NCI-H524 treated with DMSO at 0.1 percent for 48 hours (cell line): ENCODE results near the gene EIF3CL.
"Not testable (repeated sequence)": the region's sequence is repeated elsewhere in the genome, so short reads cannot be mapped to it uniquely, and the experiment has no call there.

Source experiments
- DNase-seq: peaks from one replicate; lab custom pipeline; 2025; lab: John Stamatoyannopoulos, UW

Gene EIF3CL

GRCh38 chr16:28403220-28404072 lies at the start of gene EIF3CL:
Gene EIF3CL, minus strand, starts transcription at chr16:28403841. Its CDS starts 223 bp downstream, at chr16:28403618.
- not testable (repeated sequence) for DNase-seq

- not testable (repeated sequence) for DNase-seq
These were observed 43.4 kb upstream of the EIF3CL start for GRCh38 chr16:28447081-28447480.

GRCh38 chr16:28446388-28446787 lies 42.7 kb upstream of the EIF3CL start:
- DNase-seq: not testable (repeated sequence)

- DNase-seq: not testable (repeated sequence)
These were observed 40.3 kb upstream of the EIF3CL start for GRCh38 chr16:28443943-28444342.

- not testable (repeated sequence) for DNase-seq
These were observed 35.3 kb upstream of the EIF3CL start for GRCh38 chr16:28438899-28439298.

- not testable (repeated sequence) for DNase-seq
These were observed 31.7 kb upstream of the EIF3CL start for GRCh38 chr16:28435340-28435739.

- not testable (repeated sequence) for DNase-seq
These were observed 22.5 kb upstream of the EIF3CL start for GRCh38 chr16:28426060-28426680.

- DNase-seq: not testable (repeated sequence)
These were observed 17.6 kb upstream of the EIF3CL start for GRCh38 chr16:28421071-28421750.

GRCh38 chr16:28417033-28417432 lies 13.4 kb upstream of the EIF3CL start:
- not testable (repeated sequence) for DNase-seq

- DNase-seq: not testable (repeated sequence)
These were observed 10.9 kb upstream of the EIF3CL start for GRCh38 chr16:28414530-28414929.

- not testable (repeated sequence) for DNase-seq
These were observed 9.9 kb upstream of the EIF3CL start for GRCh38 chr16:28413585-28413984.

- DNase-seq: not testable (repeated sequence)
These were observed 11.6 kb downstream of the EIF3CL start for GRCh38 chr16:28392054-28392453.

- not testable (repeated sequence) for DNase-seq
These were observed 21.3 kb downstream of the EIF3CL start for GRCh38 chr16:28382177-28382867.

- not testable (repeated sequence) for DNase-seq
These were observed 25.8 kb downstream of the EIF3CL start for GRCh38 chr16:28377822-28378221.

- not testable (repeated sequence) for DNase-seq
These were observed 26.5 kb downstream of the EIF3CL start for GRCh38 chr16:28377108-28377625.

- not testable (repeated sequence) for DNase-seq
These were observed 28.5 kb downstream of the EIF3CL start for GRCh38 chr16:28375115-28375514.

GRCh38 chr16:28374281-28374680 lies 29.4 kb downstream of the EIF3CL start:
- DNase-seq: not testable (repeated sequence)

GRCh38 chr16:28367926-28368325 lies 35.7 kb downstream of the EIF3CL start:
- not testable (repeated sequence) for DNase-seq

- not testable (repeated sequence) for DNase-seq
These were observed 39.1 kb downstream of the EIF3CL start for GRCh38 chr16:28364268-28365173.

GRCh38 chr16:28363408-28363807 lies 40.2 kb downstream of the EIF3CL start, which contains the start of gene NPIPB6:
Gene NPIPB6, minus strand, starts transcription at chr16:28363508. Its CDS starts 686 bp downstream, at chr16:28362822.
- not testable (repeated sequence) for DNase-seq
